Spinal cord (tissue), 10 donors: ENCODE data around the gene TTC14. TPM values are rescaled to one million over a fixed set of nuclear protein-coding genes. Genes with fewer than 3 reads are reported as not detected.
"Not testable (repeated sequence)": the region's sequence is repeated elsewhere in the genome, so short reads cannot be mapped to it uniquely, and the experiment has no call there.

ENCODE experiments used
- DNase-seq, 6 donors: peaks; one replicate each; pipeline versions ENCODE4 v3.0.0 to v3.0.0-alpha.2; 2013 to 2015; ENCODE audit warnings: low spot score in 6 of 6, low read depth in 4 of 6
- H3K27ac ChIP-seq: one replicate; pipeline ENCODE4 v1.5.1; 2013; ENCODE audit warnings: low read depth, low read length, control low read depth
- H3K27me3 ChIP-seq: one replicate; pipeline ENCODE4 v1.6.1; 2013; ENCODE audit warnings: low read length; ENCODE audit not compliant: control insufficient read depth, insufficient read depth
- H3K36me3 ChIP-seq: one replicate; pipeline ENCODE4 v1.6.1; 2013; ENCODE audit warnings: low read length; ENCODE audit not compliant: control insufficient read depth, insufficient read depth
- H3K4me1 ChIP-seq: one replicate; pipeline ENCODE4 v1.6.1; 2013; ENCODE audit warnings: low read length; ENCODE audit not compliant: control insufficient read depth, insufficient read depth
- H3K4me3 ChIP-seq: one replicate; pipeline ENCODE4 v1.5.1; 2013; ENCODE audit warnings: low read depth, low read length, control low read depth
- H3K9me3 ChIP-seq: one replicate; pipeline ENCODE4 v1.6.1; 2013; ENCODE audit warnings: low read length; ENCODE audit not compliant: control insufficient read depth, insufficient read depth
- WGBS: methylation state at CpG from one replicate; pipeline ENCODE4 v1.1.5; 2013; ENCODE audit warnings: missing lambda C conversion rate; ENCODE audit not compliant: insufficient coverage; 5-methylcytosine and 5-hydroxymethylcytosine counted together
- polyA plus RNA-seq, 2 donors: library from polyadenylated mRNA; unstranded; fragments of 120-200 nt; gene quantifications; one replicate each; pipeline ENCODE4 v1.2.1, GENCODE V29; 2013; ENCODE audit not compliant: insufficient read length in 2 of 2
- total RNA-seq, 2 donors: library from RNA; depleted of rRNA in 1 of 2; stranded (reverse); fragments of 120-200 nt in 1 of 2; fragments of >200 nt in 1 of 2; gene quantifications; one replicate each; pipeline versions ENCODE4 v1.2.3 to v1.2.4, GENCODE V29; 2013 to 2014
- donor health status: healthy.

The TTC14 gene
- total and polyA plus RNA-seq, 4 donors = 58.3 to 96.4 (median 78.1) TPM

DNA sequence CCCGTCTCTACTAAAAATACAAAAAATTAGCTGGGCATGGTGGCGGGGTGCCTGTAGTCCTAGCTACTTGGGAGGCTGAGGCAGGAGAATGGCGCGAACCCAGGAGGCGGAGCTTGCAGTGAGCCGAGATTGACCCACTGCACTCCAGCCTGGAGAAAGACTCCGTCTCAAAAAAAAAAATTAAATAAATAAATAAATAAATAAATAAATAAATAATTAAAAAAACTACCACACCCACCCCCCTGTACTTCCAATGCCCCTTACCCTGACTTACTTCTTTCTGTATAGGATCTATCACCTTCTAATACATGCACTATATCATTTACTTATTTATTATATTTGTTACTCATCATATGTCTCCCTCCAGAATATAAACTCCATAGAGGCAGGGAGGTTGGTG is 8.3 kb upstream of the TTC14 start:
- H3K9me3 ChIP-seq, H3K36me3 ChIP-seq, DNase-seq, H3K4me3 ChIP-seq, H3K4me1 ChIP-seq, H3K27me3 ChIP-seq, H3K27ac ChIP-seq: not testable (repeated sequence)
- WGBS = no CpG with 5 or more reads among the region's 7 CpGs

DNA sequence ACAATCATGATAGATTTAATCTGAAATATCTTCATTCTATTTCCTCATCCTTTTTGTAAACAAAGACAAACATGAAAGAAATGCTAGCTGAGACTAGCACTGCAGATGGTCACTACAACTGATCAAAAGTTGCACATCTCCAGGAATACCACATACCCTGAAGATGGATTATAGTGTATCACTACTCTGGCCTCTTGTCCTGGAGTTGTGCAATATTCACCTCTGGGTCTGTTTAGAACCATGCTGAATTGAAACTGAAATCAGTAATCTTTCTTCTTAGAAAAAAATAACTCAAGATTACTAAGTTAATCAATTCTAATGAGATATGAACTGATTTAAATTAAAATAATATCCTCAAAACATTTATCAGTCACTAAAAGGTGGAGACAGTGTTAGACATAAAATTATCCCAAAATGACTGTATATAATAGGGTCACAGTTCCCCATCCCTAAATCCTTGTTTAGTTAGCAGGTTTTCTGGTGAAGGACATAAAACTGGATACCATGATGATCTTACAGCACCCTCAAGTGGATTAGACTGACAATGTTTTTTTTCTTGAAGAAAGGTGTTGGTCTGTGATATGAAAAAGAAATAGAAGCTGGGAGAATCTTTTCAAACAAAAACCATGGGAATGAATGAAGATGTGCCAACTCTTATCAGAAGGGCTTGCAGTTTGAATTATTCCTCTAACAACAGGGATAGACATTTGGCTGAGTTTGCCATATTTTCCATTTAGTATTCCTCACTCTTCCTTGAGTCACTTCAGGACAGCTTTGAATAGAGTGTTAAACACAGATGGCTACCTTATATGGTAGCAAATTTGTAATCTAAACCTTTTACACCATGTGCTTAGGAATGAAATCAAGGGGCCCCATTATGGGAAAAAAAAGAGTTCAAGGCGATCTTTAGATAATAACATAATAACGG is 7.1 kb upstream of the TTC14 start:
- H3K9me3 ChIP-seq = no peaks in the 10 kb centered on the region
- peak in 5 of 6 donors; percentile 26 to 92 (median 57) for DNase-seq
- no CpG with 5 or more reads among the region's 2 CpGs for WGBS
- H3K27ac ChIP-seq = no peak overlapping the region
- no peaks in the 10 kb centered on the region for H3K36me3 ChIP-seq
- H3K4me1 ChIP-seq = no peaks in the 10 kb centered on the region
- H3K4me3 ChIP-seq = no peak overlapping the region
- peaks cover 2% of the 10 kb centered on the region for H3K27me3 ChIP-seq

DNA sequence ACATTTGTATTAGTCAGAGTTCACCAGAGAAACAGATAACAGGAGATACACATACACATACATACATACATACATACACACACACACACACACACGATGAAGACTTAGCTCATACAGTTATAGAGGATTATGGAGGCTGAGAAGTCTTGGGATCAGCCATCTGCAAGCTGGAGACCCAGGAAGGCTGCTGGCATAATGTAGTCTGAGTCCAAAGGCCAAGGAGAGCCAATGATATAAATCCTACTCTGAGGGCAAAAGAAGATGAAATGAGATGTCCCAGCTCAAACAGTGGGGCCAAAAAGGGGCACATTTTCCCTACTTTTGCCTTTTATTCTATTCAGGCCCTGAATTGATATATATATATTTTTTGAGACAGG is 6.4 kb upstream of the TTC14 start:
- no peak overlapping the region for H3K27ac ChIP-seq
- H3K27me3 ChIP-seq = peaks cover 2% of the 10 kb centered on the region
- no peak overlapping the region for H3K4me3 ChIP-seq
- no peaks in the 10 kb centered on the region for H3K9me3 ChIP-seq
- no peaks in the 10 kb centered on the region for H3K4me1 ChIP-seq
- H3K36me3 ChIP-seq = no peaks in the 10 kb centered on the region
- no peak for DNase-seq
- no CpG with 5 or more reads among the region's 1 CpG for WGBS

DNA sequence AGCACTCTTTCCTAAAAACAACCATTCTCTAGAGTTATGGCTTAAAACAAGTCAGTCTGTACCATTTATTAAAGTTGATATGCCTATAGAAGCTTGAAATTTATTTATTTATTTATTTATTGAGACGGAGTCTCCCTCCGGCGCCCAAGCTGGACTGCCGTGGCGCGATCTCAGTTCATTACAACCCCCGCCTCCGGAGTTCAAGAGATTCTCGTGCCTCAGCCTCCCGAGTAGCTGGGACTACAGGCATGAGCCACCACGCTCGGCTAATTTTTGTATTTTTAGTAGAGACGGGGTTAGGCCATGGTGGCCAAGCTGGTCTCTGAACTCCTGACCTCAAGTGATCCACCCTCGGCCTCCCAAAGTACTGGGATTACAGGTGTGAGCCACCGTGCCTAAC is 1.5 kb upstream of the TTC14 start:
- 95% methylated on average over 10 of the region's 15 CpGs for WGBS
- no peak for DNase-seq
- peaks cover 2% of the 10 kb centered on the region for H3K27me3 ChIP-seq
- H3K4me3 ChIP-seq = no peak overlapping the region
- H3K9me3 ChIP-seq = no peaks in the 10 kb centered on the region
- no peak overlapping the region for H3K27ac ChIP-seq
- H3K36me3 ChIP-seq = peaks cover 9% of the 10 kb centered on the region
- H3K4me1 ChIP-seq = no peaks in the 10 kb centered on the region

DNA sequence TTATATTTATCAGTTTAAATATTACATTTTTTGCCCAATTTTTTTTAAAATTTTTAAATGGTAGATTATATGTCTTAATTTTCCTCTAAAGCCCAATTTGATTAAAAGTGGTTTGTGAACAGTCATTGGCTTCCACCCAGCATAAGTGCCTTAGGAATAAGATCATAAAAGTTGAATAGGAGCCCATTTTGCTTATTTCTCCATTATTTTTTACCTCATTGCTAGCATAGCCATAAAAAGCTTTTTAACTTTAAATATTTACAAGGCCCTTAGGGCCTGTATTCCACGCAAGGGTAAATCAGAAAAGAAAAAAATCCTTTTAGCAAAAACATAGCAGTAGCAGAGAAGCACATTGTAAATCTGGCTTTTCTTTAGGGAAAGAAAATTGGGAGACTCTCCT is 9.0 kb downstream of the TTC14 start:
- H3K27me3 ChIP-seq = no peaks in the 10 kb centered on the region
- no peak overlapping the region for H3K27ac ChIP-seq
- no peak overlapping the region for H3K4me3 ChIP-seq
- DNase-seq = peak in 1 of 6 donors; percentile 66
- peaks cover 6% of the 10 kb centered on the region for H3K36me3 ChIP-seq
- WGBS = no CpG with 5 or more reads among the region's 1 CpG
- H3K4me1 ChIP-seq = no peaks in the 10 kb centered on the region
- H3K9me3 ChIP-seq = no peaks in the 10 kb centered on the region

DNA sequence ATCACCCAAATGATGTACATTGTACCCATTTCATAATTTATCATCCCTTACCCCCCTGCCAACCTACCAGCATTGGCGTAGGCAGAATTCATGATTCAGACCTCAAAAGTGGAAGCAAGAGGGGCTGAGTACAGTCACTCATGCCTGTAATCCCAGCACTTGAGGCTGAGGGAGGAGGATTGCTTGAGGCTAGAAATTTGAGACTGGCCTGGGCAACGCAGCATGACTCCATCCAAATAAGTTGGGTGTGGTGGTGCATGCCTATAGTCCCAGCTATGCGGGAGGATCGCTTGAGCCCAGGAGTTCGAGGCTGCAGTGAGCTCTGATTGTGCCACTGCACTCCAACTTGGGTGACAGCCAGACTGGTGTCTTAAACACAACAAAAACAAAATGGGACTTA is 10.4 kb downstream of the TTC14 start:
- Histone ChIP-seq H3K27ac (no peak overlapping the region), H3K4me1 (no peaks in the 10 kb centered on the region), H3K9me3 (no peaks in the 10 kb centered on the region), H3K27me3 (no peaks in the 10 kb centered on the region), H3K4me3 (no peak overlapping the region), H3K36me3 (peaks cover 6% of the 10 kb centered on the region)
- no peak for DNase-seq
- WGBS = 71% methylated on average over 4 of the region's 5 CpGs

DNA sequence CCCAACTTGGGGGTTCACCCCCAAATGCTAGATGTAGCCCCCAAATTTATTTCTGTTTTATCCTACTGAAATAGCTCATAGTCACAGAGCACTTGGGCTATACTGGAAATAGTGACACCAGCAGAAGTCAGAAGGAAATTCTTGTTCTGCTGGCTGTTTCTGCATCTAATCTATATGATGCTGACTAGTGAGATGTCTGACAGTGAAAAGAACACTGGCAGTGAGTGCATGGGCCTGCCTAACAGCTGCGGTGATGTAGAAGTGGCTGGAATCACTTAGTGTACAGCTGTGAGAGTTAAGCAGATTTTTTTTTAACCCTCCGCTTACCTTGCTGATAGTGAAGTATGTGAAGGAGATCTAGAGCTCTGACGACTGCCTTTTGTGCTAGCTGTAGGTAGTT is 14.0 kb downstream of the TTC14 start:
- H3K27me3 ChIP-seq = no peaks in the 10 kb centered on the region
- H3K4me3 ChIP-seq = no peak overlapping the region
- no peak overlapping the region for H3K27ac ChIP-seq
- H3K4me1 ChIP-seq = no peaks in the 10 kb centered on the region
- no peak for DNase-seq
- H3K36me3 ChIP-seq = peaks cover 4% of the 10 kb centered on the region
- WGBS = 60% methylated on average over 1 of the region's 3 CpGs
- no peaks in the 10 kb centered on the region for H3K9me3 ChIP-seq

DNA sequence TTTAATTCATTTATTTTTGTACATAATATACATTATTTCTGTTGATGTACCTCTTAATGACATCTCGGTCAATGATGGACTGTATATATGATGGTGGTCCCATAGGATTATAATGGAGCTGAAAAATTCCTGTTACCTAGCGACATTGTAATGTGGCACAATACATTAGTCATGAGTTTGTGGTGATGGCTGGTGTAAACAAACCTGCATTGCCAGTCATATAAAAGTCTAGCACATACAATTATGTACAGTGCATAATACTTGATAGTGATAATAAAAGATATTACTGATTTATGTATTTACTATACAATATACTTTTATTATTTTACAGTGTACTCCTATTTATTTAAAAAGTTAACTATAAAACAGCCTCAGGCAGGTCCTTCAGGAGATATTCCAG is 15.1 kb downstream of the TTC14 start:
- Histone ChIP-seq H3K36me3 (peaks cover 4% of the 10 kb centered on the region), H3K27me3 (no peaks in the 10 kb centered on the region), H3K27ac (no peak overlapping the region), H3K4me3 (no peak overlapping the region), H3K9me3 (no peaks in the 10 kb centered on the region), H3K4me1 (no peaks in the 10 kb centered on the region)
- WGBS = no CpG with 5 or more reads among the region's 2 CpGs
- no peak for DNase-seq

DNA sequence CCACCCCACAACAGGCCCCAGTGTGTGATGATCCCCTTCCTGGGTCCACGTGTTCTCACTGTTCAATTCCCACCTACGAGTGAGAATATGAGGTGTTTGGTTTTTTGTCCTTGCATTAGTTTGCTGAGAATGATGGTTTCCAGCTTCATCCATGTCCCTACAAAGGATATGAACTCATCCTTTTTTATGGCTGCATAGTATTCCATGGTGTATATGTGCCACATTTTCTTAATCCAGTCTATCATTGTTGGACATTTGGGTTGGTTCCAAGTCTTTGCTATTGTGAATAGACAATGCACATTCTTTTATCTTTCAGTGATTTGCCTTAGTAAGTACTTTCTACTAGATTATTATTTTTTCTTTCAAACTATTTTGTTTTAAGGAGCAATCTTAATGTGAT is 16.6 kb downstream of the TTC14 start:
- WGBS = no CpG with 5 or more reads among the region's 2 CpGs
- H3K36me3 ChIP-seq, H3K4me3 ChIP-seq, H3K9me3 ChIP-seq, DNase-seq, H3K4me1 ChIP-seq, H3K27me3 ChIP-seq, H3K27ac ChIP-seq: not testable (repeated sequence)

DNA sequence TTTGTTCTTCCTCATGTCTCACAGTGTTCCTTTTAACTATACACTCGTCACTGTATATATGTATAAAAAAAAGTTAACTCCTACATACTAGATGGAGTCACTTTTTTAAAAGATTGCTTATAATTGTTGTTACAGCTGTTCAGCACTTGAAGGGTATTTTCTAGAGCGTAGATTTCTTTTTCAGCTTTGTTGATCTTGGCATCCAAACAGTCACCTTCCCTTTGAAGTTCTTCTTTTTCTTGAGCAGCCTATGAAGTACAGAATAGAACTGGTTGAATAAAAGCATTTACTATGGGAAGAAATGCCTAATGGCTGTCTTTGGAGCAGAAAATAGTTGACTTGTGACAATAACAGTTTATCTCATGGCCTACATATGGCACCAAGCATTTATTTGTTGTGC is 17.8 kb downstream of the TTC14 start:
- DNase-seq = peak in 1 of 6 donors; percentile 26
- Histone ChIP-seq H3K36me3 (no peaks in the 10 kb centered on the region), H3K9me3 (no peaks in the 10 kb centered on the region), H3K27ac (peak overlapping the region; percentile 25), H3K27me3 (no peaks in the 10 kb centered on the region), H3K4me1 (no peaks in the 10 kb centered on the region), H3K4me3 (no peak overlapping the region)
- WGBS = no CpG with 5 or more reads among the region's 2 CpGs
